ENCODE results near the gene TUBA1C. TPM values are rescaled to one million over a fixed set of nuclear protein-coding genes. Genes with fewer than 3 reads are reported as not detected.

Gene TUBA1C
- total RNA-seq, 1 donor from 2014 or later = 66.7 TPM

DNA sequence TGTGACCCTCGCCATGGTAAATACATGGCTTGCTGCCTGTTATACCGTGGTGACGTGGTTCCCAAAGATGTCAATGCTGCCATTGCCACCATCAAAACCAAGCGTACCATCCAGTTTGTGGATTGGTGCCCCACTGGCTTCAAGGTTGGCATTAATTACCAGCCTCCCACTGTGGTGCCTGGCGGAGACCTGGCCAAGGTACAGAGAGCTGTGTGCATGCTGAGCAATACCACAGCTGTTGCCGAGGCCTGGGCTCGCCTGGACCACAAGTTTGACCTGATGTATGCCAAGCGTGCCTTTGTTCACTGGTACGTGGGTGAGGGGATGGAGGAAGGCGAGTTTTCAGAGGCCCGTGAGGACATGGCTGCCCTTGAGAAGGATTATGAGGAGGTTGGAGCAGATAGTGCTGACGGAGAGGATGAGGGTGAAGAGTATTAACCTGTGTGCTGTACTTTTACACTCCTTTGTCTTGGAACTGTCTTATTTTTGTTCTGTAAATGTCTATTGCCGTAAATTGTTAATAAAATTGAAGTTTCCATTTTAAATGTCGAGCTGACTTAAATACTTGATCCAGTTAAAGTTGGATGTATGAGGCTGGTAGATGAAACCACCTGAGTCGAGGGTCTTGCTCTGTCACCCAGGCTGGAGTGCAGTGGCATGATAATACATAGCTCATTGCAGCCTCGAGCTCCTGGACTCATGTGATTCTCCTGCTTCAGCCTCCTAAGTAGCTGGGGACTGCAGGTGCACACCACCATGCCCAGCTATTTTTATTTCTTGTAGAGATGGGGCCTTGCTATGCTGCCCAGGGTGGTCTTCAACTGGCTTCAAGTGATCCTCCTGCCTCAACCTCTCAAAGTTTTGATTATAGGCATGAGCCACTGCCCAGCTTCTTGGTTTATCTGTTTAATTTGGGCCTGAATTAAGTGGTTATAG, 8.2 kb downstream of the TUBA1C start:
- TF ChIP-seq, protein P1, sequence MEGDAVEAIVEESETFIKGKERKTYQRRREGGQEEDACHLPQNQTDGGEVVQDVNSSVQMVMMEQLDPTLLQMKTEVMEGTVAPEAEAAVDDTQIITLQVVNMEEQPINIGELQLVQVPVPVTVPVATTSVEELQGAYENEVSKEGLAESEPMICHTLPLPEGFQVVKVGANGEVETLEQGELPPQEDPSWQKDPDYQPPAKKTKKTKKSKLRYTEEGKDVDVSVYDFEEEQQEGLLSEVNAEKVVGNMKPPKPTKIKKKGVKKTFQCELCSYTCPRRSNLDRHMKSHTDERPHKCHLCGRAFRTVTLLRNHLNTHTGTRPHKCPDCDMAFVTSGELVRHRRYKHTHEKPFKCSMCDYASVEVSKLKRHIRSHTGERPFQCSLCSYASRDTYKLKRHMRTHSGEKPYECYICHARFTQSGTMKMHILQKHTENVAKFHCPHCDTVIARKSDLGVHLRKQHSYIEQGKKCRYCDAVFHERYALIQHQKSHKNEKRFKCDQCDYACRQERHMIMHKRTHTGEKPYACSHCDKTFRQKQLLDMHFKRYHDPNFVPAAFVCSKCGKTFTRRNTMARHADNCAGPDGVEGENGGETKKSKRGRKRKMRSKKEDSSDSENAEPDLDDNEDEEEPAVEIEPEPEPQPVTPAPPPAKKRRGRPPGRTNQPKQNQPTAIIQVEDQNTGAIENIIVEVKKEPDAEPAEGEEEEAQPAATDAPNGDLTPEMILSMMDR (IDR thresholded peaks at IDR 0.05; ENCODE audit: partially characterized antibody, unreplicated experiment) = no peak
- H3K36me3 Mint-ChIP-seq (ENCODE audit: unreplicated experiment) = peaks cover 5% of the 10 kb centered on the region
- H3K4me3 Mint-ChIP-seq (ENCODE audit: unreplicated experiment) = no peak overlapping the region

DNA sequence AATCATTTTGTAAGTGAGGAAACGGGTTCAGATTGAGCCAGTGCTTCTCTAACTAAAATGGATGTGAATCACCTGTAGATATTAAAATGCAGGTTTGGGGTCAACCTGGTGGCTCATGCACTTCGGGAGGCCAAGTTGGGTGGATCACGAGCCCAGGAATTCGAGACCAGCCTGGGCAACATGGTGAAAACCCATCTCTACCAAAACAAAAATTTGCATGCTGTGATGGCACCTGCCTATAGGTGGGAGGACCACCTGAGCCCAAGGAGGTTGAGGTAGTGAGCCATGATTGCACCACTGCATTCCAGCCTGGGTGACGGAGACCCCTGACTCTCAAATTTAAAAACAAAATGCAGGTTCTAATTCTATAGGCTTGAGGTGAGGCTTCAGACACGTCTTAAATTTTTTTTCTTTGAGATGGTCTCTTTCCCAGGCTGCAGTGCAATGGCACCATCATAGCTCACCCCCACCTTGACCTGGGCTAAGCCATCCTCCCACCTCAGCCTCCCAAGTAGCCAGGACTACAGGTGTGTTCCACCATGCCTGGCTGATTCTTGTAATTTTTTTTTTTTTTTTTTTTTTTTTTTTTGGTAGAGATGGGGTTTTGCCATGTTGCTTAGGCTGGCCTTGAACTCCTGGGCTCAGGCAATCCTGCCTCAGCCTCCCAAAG, 9.0 kb downstream of the TUBA1C start:
- no peak overlapping the region for H3K27ac Mint-ChIP-seq (ENCODE audit: unreplicated experiment)
- TF ChIP-seq, protein P1 (IDR thresholded peaks at IDR 0.05; ENCODE audit: partially characterized antibody, unreplicated experiment) = no peak
- peaks cover 18% of the 10 kb centered on the region for H3K4me1 Mint-ChIP-seq (ENCODE audit: low read depth, unreplicated experiment)
- peaks cover 5% of the 10 kb centered on the region for H3K36me3 Mint-ChIP-seq (ENCODE audit: unreplicated experiment)
- no peaks in the 10 kb centered on the region for H3K27me3 Mint-ChIP-seq (ENCODE audit: unreplicated experiment)
- H3K9me3 Mint-ChIP-seq (ENCODE audit: unreplicated experiment) = peaks cover 2% of the 10 kb centered on the region
- no peak overlapping the region for H3K4me3 Mint-ChIP-seq (ENCODE audit: unreplicated experiment)
- no peak for DNase-seq

More for the DNA sequence above, 8.2 kb downstream of the TUBA1C start:
- Mint-ChIP-seq H3K27me3 (ENCODE audit: unreplicated experiment) (no peaks in the 10 kb centered on the region), H3K9me3 (ENCODE audit: unreplicated experiment) (peaks cover 2% of the 10 kb centered on the region), H3K27ac (ENCODE audit: unreplicated experiment) (no peak overlapping the region), H3K4me1 (ENCODE audit: low read depth, unreplicated experiment) (peaks cover 18% of the 10 kb centered on the region)
- DNase-seq = no peak

DNA sequence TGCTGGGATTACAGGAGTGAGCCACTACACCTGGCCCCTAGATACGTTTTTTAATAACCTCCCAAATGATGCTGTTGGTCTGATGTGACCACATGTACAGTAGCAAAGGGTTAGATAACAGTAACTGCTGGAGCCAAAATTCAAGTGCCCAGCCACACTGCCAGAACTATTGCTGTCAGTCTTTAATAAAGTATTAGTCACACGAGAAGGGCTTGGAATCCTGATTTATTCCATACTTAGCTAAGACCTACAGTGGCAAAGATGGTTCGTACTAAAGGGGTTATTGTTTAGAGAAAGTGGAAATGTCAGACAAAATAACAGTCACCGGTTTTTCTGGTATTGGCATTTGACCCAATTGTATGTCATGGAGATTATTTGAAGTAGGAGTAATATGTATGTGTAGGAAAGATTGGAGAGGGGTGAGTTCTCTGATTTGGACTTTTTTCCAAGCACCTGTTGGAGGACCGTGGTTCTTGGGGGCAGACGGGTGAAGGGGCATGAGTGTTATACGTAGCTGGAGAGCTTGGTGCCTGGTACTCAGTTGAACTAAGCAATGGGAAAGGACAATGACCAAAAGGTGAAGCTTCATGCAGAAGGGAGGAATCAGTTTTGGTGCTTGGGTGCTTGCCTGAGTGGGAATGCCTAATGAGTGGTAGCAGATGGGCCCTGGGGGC, 9.7 kb downstream of the TUBA1C start:
- peaks cover 3% of the 10 kb centered on the region for H3K27me3 Mint-ChIP-seq (ENCODE audit: unreplicated experiment)
- H3K36me3 Mint-ChIP-seq (ENCODE audit: unreplicated experiment) = peaks cover 5% of the 10 kb centered on the region
- DNase-seq = no peak
- no peak overlapping the region for H3K27ac Mint-ChIP-seq (ENCODE audit: unreplicated experiment)
- TF ChIP-seq, protein P1 (IDR thresholded peaks at IDR 0.05; ENCODE audit: partially characterized antibody, unreplicated experiment) = no peak
- H3K4me1 Mint-ChIP-seq (ENCODE audit: low read depth, unreplicated experiment) = peaks cover 22% of the 10 kb centered on the region
- peaks cover 2% of the 10 kb centered on the region for H3K9me3 Mint-ChIP-seq (ENCODE audit: unreplicated experiment)
- H3K4me3 Mint-ChIP-seq (ENCODE audit: unreplicated experiment) = no peak overlapping the region

DNA sequence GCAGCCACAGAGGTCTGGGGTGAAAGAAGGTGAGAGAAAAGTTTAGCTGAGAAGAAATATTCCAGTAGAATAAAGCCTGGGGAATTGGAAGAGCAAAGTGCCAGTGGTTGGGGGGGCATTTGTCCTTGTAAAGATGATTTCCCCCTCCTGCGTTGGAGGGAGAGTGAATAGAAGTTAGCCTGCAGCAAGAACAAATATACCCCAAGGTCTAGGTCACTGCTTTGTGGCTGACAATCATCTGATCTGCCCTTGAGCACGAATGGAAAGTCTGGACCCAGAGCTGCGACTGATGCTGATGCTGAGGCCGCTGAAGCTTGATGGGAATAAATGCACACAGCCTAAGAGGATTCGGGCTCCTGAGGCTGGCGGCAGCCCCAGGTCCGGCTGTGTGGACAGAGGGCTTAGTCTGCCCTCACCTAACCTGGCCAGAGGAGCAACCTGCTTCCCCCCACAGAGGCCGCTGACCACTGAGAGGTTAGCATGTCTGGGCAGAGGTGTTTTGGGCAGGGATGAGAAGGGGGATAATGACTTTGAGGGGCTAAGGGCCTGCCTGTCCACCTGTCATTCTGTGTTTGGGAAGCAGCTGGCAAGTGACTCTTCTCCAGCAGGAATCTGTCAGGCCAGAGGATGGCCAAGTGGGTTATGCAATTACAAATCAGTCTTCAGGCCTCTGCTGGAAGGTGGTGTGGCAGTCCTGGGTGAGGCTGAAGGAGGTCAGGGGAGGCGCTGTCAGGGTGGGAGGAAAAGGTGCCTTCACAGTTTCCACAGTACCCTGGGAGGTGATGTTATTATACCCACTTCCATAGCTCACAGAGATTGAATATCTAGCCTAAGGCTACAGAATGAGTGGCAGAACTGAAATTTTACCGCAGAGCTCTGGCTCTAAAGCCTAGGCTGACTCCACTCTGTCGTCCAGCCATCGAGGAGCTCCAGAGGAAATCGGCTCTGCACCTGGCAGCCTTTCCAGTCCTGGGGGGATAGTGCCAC, 11.7 kb downstream of the TUBA1C start:
- H3K27ac Mint-ChIP-seq (ENCODE audit: unreplicated experiment) = peak overlapping the region; percentile 78
- H3K36me3 Mint-ChIP-seq (ENCODE audit: unreplicated experiment) = peaks cover 5% of the 10 kb centered on the region
- H3K4me1 Mint-ChIP-seq (ENCODE audit: low read depth, unreplicated experiment) = peaks cover 28% of the 10 kb centered on the region
- H3K4me3 Mint-ChIP-seq (ENCODE audit: unreplicated experiment) = peak overlapping the region; percentile 48
- no peak for DNase-seq
- H3K9me3 Mint-ChIP-seq (ENCODE audit: unreplicated experiment) = peaks cover 7% of the 10 kb centered on the region
- TF ChIP-seq, protein P1 (IDR thresholded peaks at IDR 0.05; ENCODE audit: partially characterized antibody, unreplicated experiment) = no peak
- H3K27me3 Mint-ChIP-seq (ENCODE audit: unreplicated experiment) = peaks cover 3% of the 10 kb centered on the region

Measured in glutamatergic neuron (in vitro differentiated cells).